ENCODE results near the gene DAB1. TPM values are rescaled to one million over a fixed set of nuclear protein-coding genes. Genes with fewer than 3 reads are reported as not detected.

The DAB1 gene
- total RNA-seq, 1 donor from 2014 or later, result 1.6 TPM

DNA sequence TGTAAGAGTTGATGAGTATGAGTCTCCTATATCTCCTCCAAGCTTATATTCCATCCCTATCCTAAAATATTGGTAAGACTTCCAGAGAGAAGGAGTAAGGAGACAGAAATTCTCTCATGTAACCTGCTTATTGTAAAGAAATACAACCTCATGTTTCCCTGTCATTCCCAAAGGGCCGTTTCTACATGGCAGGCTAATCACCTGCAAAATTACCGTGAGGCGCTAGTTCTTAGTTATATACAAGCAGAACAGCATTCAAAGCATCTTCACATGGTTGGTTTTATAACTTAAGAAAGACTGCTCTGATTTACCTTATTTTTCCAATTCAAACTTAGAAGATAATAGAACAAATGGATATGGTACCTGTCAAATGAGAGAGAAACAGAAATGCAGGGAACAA is 42.9 kb downstream of the DAB1 start:
- H4K20me1 ChIP-seq (ENCODE audit: insufficient read depth, low read length), result no peaks in the 10 kb centered on the region
- H3K4me3 Mint-ChIP-seq (ENCODE audit: unreplicated experiment), result no peak overlapping the region
- FAIRE-seq, result no peak
- no peak overlapping the region for H2AFZ ChIP-seq (ENCODE audit: low read depth, low read length)
- H3K4me1 Mint-ChIP-seq (ENCODE audit: low read depth, unreplicated experiment), result no peaks in the 10 kb centered on the region
- H3K79me2 ChIP-seq (ENCODE audit: insufficient read depth, low read length), result no peaks in the 10 kb centered on the region
- no peak overlapping the region for H3K27ac Mint-ChIP-seq (ENCODE audit: unreplicated experiment)
- H3K4me3 ChIP-seq (ENCODE audit: insufficient read depth, low read depth, low read length), result no peak overlapping the region
- H3K27me3 ChIP-seq (ENCODE audit: insufficient read depth, low read length), result no peaks in the 10 kb centered on the region
- no peak for DNase-seq (ENCODE audit: low read depth)
- no peak overlapping the region for H3K27ac ChIP-seq (ENCODE audit: low read depth, low read length)
- TF ChIP-seq, protein P1, sequence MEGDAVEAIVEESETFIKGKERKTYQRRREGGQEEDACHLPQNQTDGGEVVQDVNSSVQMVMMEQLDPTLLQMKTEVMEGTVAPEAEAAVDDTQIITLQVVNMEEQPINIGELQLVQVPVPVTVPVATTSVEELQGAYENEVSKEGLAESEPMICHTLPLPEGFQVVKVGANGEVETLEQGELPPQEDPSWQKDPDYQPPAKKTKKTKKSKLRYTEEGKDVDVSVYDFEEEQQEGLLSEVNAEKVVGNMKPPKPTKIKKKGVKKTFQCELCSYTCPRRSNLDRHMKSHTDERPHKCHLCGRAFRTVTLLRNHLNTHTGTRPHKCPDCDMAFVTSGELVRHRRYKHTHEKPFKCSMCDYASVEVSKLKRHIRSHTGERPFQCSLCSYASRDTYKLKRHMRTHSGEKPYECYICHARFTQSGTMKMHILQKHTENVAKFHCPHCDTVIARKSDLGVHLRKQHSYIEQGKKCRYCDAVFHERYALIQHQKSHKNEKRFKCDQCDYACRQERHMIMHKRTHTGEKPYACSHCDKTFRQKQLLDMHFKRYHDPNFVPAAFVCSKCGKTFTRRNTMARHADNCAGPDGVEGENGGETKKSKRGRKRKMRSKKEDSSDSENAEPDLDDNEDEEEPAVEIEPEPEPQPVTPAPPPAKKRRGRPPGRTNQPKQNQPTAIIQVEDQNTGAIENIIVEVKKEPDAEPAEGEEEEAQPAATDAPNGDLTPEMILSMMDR (IDR thresholded peaks at IDR 0.05; ENCODE audit: insufficient read depth, low read depth, low read length), result no peak
- no peak for TF ChIP-seq EZH2 (IDR thresholded peaks at IDR 0.05; ENCODE audit: insufficient read depth, low read length)
- H3K9me3 ChIP-seq (ENCODE audit: insufficient read depth, low read depth, low read length), result no peaks in the 10 kb centered on the region
- no peaks in the 10 kb centered on the region for H3K9me3 Mint-ChIP-seq (ENCODE audit: unreplicated experiment)
- peaks cover 2% of the 10 kb centered on the region for H3K27me3 Mint-ChIP-seq (ENCODE audit: low read depth, unreplicated experiment)
- H3K36me3 Mint-ChIP-seq (ENCODE audit: low read depth, unreplicated experiment), result no peaks in the 10 kb centered on the region
- no peaks in the 10 kb centered on the region for H3K36me3 ChIP-seq (ENCODE audit: insufficient read depth, low read length)
- no peak overlapping the region for H3K9ac ChIP-seq (ENCODE audit: low read length)
- H3K4me2 ChIP-seq (ENCODE audit: low read length), result no peak overlapping the region
- no peaks in the 10 kb centered on the region for H3K4me1 ChIP-seq (ENCODE audit: insufficient read depth, low read length)

DNA sequence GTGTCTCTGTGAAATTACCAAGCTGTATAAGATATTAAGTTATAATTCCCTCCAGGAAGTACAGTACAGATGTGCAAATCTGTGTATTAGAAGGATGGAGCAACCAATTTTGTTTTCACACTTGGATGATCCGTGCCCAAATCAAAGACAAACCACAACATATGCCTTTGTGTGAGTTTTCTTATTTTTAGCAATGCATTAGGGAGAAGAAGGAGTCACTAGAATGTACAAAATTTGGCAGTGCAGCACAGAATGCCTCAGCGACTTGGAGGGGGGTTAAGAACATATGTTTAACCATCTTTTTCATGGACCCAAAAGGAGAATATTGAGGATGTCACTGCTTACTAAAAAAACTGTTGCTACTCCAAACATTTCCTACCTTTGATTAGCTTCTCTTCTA is 45.3 kb downstream of the DAB1 start:
- Mint-ChIP-seq H3K4me3 (ENCODE audit: unreplicated experiment) (no peak overlapping the region), H3K9me3 (ENCODE audit: unreplicated experiment) (no peaks in the 10 kb centered on the region), H3K4me1 (ENCODE audit: low read depth, unreplicated experiment) (no peaks in the 10 kb centered on the region), H3K27me3 (ENCODE audit: low read depth, unreplicated experiment) (no peaks in the 10 kb centered on the region), H3K27ac (ENCODE audit: unreplicated experiment) (no peak overlapping the region), H3K36me3 (ENCODE audit: low read depth, unreplicated experiment) (no peaks in the 10 kb centered on the region)
- TF ChIP-seq, protein P1 (IDR thresholded peaks at IDR 0.05; ENCODE audit: insufficient read depth, low read depth, low read length), result no peak
- TF ChIP-seq EZH2 (IDR thresholded peaks at IDR 0.05; ENCODE audit: insufficient read depth, low read length), result no peak
- Histone ChIP-seq H3K79me2 (ENCODE audit: insufficient read depth, low read length) (no peaks in the 10 kb centered on the region), H3K4me3 (ENCODE audit: insufficient read depth, low read depth, low read length) (no peak overlapping the region), H3K9ac (ENCODE audit: low read length) (no peak overlapping the region), H2AFZ (ENCODE audit: low read depth, low read length) (no peak overlapping the region), H4K20me1 (ENCODE audit: insufficient read depth, low read length) (no peaks in the 10 kb centered on the region), H3K27ac (ENCODE audit: low read depth, low read length) (no peak overlapping the region), H3K27me3 (ENCODE audit: insufficient read depth, low read length) (no peaks in the 10 kb centered on the region), H3K36me3 (ENCODE audit: insufficient read depth, low read length) (no peaks in the 10 kb centered on the region), H3K9me3 (ENCODE audit: insufficient read depth, low read depth, low read length) (no peaks in the 10 kb centered on the region), H3K4me1 (ENCODE audit: insufficient read depth, low read length) (no peaks in the 10 kb centered on the region), H3K4me2 (ENCODE audit: low read length) (no peak overlapping the region)
- FAIRE-seq (no peak), DNase-seq (ENCODE audit: low read depth) (no peak)

DNA sequence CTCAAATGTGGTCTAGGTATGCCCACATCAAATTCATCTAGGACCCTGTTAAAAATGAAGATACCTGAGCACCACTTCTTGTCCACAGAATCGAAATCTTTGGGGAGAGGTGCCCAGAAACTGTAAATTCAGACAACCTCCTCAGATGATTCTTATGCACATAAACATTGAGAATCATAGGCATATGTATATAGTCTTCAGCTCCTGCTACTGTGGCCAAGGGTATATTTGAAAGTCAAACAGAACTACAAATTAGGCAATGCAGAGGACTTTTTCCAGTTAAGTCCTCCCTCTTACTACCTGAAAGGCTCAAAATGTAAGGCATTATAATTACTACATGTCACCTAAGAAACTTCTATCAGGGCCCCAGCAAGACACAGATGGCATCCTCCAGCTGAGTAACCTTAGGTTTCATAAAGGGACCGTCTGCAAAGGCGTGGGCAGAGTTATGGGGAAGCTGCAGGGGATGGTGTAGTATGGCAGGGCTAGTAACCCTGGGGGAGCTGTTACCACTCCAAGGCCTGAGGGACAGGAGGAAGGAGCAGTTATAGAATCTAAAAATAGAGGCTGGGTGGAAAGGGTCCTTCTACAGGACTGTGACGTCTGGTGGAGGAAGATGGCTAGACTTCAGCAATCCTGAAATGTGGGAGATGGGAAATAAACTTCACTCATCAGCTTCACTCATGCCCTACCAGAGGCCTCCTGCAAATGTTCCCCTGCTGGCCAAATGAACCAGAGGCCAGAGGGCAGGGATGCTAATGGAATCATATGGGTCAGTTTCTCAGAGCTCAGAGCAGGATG is 46.3 kb downstream of the DAB1 start:
- DNase-seq (ENCODE audit: low read depth) (no peak), FAIRE-seq (no peak)
- no peaks in the 10 kb centered on the region for H3K36me3 ChIP-seq (ENCODE audit: insufficient read depth, low read length)
- H4K20me1 ChIP-seq (ENCODE audit: insufficient read depth, low read length), result no peaks in the 10 kb centered on the region
- Mint-ChIP-seq H3K4me1 (ENCODE audit: low read depth, unreplicated experiment) (no peaks in the 10 kb centered on the region), H3K9me3 (ENCODE audit: unreplicated experiment) (no peaks in the 10 kb centered on the region), H3K27me3 (ENCODE audit: low read depth, unreplicated experiment) (no peaks in the 10 kb centered on the region), H3K27ac (ENCODE audit: unreplicated experiment) (no peak overlapping the region), H3K36me3 (ENCODE audit: low read depth, unreplicated experiment) (no peaks in the 10 kb centered on the region), H3K4me3 (ENCODE audit: unreplicated experiment) (no peak overlapping the region)
- H3K79me2 ChIP-seq (ENCODE audit: insufficient read depth, low read length), result no peaks in the 10 kb centered on the region
- no peak overlapping the region for H3K4me2 ChIP-seq (ENCODE audit: low read length)
- H2AFZ ChIP-seq (ENCODE audit: low read depth, low read length), result no peak overlapping the region
- H3K4me3 ChIP-seq (ENCODE audit: insufficient read depth, low read depth, low read length), result no peak overlapping the region
- no peak overlapping the region for H3K27ac ChIP-seq (ENCODE audit: low read depth, low read length)
- H3K27me3 ChIP-seq (ENCODE audit: insufficient read depth, low read length), result no peaks in the 10 kb centered on the region
- no peaks in the 10 kb centered on the region for H3K4me1 ChIP-seq (ENCODE audit: insufficient read depth, low read length)
- no peak overlapping the region for H3K9ac ChIP-seq (ENCODE audit: low read length)
- no peak for TF ChIP-seq EZH2 (IDR thresholded peaks at IDR 0.05; ENCODE audit: insufficient read depth, low read length)
- TF ChIP-seq, protein P1 (IDR thresholded peaks at IDR 0.05; ENCODE audit: insufficient read depth, low read depth, low read length), result no peak
- H3K9me3 ChIP-seq (ENCODE audit: insufficient read depth, low read depth, low read length), result no peaks in the 10 kb centered on the region

Data from astrocyte (in vitro differentiated cells and primary cell).